ENCODE results near the gene SLC4A1AP.
"Not testable (repeated sequence)": the region's sequence is repeated elsewhere in the genome, so short reads cannot be mapped to it uniquely, and the experiment has no call there.

Gene SLC4A1AP

DNA sequence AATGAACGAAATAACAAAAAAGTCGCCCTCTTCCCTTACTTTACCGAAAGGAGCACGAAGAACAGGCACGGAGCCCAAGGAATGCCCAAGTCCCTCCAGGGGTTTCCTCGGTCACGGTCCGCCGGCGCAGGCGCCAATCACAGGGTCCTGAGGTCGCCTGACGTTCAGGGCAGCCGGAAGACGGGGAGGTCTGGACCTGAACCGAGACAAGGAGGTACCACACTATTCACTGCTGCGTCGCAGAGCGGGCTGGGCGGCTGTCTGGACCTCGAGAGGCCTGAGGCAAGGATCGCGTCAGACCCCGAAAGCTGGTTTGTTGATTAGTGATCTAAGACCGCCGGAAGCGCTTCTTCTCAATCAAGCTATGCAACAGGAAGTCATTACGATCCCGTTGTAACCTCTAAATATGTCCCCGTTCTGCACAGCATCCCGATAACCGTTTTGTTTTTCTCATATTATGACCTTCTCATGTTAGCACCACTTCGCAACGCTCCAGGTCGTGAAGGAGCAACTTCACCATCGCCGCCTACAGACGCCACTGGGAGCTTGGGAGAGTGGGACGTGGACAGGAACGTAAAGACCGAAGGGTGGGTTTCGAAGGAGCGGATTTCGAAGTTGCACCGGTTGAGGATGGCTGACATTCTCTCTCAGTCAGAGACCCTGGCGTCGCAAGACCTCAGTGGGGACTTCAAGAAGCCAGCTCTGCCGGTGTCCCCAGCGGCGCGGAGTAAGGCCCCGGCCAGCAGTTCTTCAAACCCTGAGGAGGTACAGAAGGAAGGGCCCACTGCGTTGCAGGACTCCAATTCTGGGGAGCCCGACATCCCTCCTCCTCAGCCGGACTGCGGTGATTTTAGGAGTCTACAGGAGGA is at the start of gene SLC4A1AP, which contains the start of gene SUPT7L:
Gene SLC4A1AP (plus strand): TSS at position 605 of the 869 bp plus-strand sequence. CDS start 26 bp downstream, at position 631.
Gene SUPT7L (minus strand): TSS at position 330 of the 869 bp plus-strand sequence. CDS start 1,422 bp downstream, outside the sequence.
- peak; percentile 87 for DNase-seq (ENCODE audit: low read depth)

GRCh38 chr2:27613985-27614384 is 49.7 kb upstream of the SLC4A1AP start:
- DNase-seq (ENCODE audit: low read depth), result no peak

GRCh38 chr2:27615316-27615715 is 48.4 kb upstream of the SLC4A1AP start:
- no peak for DNase-seq (ENCODE audit: low read depth)

DNA sequence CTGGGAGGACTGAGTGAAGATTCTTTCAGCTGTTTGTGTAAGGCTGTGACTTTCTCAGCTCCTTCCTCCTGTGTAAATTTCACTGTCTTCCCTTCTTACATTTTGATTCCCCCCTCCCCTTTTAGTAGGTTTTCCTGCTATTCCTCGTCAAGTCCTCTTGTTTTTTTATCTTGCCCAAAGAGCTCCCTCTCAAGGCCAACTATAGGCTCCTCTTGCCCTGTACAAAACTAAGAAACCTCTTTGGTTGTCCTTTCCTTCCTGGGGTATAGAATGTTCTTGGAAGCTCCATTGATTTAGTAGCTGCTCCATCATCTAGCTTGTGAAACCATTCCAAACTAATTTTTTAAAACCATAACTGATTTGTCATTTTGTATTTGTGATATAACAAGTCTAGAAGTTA is 42.2 kb upstream of the SLC4A1AP start:
- DNase-seq (ENCODE audit: low read depth), result no peak

DNA sequence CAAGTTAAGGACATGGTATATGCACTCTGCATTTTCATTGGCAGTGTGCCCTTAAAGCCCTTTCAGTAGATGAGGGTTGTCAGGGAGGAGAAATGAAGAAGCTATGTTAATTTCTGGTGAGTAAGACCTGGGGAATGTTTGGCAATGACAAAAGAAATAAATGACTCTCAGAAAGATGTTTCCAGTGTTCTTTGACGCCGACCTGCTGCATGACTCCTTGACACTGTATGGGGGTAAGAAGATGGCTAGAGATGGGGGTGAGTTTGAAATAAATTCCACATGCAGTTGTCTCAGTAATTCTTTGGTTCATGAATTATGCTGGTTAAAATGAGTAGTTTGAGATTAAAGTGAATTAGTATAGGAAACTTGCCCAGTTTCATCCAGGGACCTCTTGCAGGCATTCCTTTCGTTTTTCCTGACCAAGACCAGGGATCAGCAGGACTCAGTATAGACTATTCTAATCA is 40.7 kb upstream of the SLC4A1AP start:
- peak; percentile 97 for DNase-seq (ENCODE audit: low read depth)

DNA sequence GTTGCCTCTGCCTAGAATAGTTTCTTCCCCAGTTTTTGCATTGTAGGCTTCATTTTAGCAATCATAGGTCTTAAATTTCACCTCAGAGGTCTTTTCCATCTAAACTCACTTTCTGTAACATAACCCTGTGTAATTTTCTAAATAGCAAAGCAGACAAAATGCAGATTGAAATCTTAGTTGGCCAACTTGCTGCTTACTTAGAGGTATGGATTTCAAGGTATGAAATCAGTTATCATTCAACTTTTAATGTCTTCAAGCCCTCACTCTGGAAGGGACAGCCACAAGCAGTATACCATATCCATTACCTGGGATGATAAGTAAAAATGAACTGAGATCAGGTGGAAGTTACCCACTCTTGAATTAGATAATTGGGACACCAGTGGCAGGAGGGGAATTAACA is 38.7 kb upstream of the SLC4A1AP start:
- DNase-seq (ENCODE audit: low read depth), result no peak

DNA sequence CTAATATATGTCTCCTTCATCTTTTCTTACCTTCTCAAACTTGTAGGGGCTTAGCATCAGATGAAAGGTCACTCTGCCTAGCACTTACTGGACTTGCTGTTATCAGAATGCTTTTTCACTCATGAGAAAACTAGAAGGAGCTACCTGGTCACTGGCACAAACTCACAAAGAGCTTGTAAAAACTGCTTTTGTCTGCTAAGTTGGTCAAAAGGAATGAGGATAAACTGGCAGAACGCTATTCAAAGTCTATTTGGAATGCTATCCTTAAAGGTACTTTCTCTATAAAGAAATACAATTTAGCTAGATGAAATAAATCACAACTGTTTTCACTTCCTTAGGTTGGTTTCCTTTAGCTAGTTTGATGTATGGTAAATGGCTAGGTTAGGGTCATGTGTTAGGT is 37.4 kb upstream of the SLC4A1AP start:
- not testable (repeated sequence) for DNase-seq (ENCODE audit: low read depth)

- peak; percentile 41 for DNase-seq (ENCODE audit: low read depth)
Observed at GRCh38 chr2:27626921-27627320, 36.8 kb upstream of the SLC4A1AP start.

GRCh38 chr2:27627963-27628766 is 35.5 kb upstream of the SLC4A1AP start:
- peak; percentile 91 for DNase-seq (ENCODE audit: low read depth)

DNA sequence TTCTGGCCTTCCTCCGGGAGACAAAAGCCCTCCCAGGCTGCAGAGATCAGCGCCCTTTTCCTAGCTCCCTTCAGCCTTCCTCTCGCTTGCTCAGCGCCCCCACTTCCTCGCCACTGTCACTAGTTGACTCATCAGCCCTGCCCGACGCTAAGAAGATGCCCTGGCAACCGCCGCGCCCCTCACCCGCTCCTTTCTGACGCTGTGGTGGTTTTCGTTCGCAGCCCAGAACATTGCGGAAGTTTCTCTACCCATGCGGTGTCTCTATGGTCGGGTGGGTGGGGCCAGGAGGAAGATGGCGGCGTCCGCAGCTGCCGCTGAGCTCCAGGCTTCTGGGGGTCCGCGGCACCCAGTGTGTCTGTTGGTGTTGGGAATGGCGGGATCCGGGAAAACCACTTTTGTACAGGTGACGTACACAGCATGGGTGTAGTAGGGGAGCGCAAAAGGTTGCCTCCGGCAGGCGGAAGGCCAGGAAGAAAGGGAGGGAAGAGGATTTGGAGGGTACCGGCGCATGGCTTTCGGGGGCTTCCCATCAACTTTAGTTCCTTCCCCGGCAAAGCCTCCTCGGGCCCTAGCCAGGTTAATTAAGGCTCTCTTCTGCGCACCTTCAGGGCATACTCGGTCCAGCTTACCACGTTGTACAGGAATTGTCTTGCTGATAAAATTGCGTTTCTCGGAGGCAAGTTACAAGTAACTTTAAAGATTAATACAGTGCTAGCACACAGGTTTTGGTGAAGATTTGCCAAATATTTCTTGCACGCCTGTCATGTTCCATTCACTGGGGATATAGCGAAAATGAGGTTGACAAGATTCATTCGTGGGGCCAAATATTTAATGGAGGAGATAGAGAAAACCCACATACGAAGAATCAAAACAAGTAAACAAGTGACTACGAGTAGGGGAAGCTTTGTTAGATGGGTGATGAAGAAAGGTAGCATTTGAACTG is 34.7 kb upstream of the SLC4A1AP start, which contains the start of the genes CCDC121 and GPN1:
Gene CCDC121 (minus strand): TSS at position 246 of the 943 bp plus-strand sequence. CDS start 1,213 bp downstream, outside the sequence.
Gene GPN1 (plus strand): TSS at position 284 of the 943 bp plus-strand sequence. CDS start 9 bp downstream, at position 293.
- DNase-seq (ENCODE audit: low read depth), result peak; percentile 97

DNA sequence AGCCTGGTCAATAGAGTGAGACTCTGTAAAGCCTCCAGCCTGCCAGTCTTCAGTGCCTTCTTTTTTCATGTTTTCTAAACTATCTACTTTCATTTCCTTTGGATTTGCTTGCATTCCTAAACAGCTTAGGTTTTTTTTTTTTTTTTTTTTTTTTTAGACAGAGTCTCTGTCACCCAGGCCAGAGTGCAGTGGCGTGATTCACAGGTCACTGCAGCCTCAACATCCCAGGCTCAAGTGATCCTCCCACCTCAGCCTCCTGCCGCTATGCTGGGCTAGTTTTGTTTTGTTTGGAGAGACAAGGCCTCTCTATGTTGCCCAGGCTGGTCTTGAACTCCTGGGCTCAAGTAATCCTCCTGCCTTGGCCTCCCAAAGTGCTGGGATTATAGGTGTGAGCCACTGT is 33.4 kb upstream of the SLC4A1AP start:
- not testable (repeated sequence) for DNase-seq (ENCODE audit: low read depth)

GRCh38 chr2:27634291-27634690 is 29.4 kb upstream of the SLC4A1AP start:
- no peak for DNase-seq (ENCODE audit: low read depth)

- no peak for DNase-seq (ENCODE audit: low read depth)
Observed at GRCh38 chr2:27636766-27637165, 26.9 kb upstream of the SLC4A1AP start.

DNA sequence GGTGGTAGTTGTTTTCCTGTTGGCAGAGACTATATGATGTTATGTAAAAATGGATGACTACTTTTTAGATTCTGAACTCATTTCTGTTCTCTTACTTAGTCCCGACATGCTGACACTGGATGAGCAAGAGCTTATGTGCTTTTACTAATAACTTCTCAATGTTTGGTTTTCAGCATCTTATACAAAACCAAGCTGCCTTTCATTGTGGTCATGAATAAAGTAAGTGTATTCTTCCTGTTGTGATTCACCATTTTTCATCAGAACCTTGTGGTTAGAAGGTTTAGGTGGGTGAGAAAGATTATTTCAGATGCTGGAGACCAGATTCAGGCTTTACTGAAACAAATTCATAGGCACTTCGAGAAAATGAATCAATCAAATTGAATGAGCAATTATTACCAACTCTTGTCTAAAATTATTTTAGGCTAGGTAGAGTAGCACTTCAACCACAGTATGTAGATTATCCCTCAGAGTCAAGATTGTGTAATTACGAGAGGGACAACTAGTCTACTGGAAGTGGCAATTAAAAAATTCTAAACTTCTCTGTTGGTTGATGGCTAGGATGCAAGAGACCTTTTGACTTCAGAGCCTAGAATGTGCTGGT is 25.6 kb upstream of the SLC4A1AP start:
- peak; percentile 36 for DNase-seq (ENCODE audit: low read depth)

GRCh38 chr2:27638709-27639108 is 25.0 kb upstream of the SLC4A1AP start:
- DNase-seq (ENCODE audit: low read depth), result peak; percentile 54

DNA sequence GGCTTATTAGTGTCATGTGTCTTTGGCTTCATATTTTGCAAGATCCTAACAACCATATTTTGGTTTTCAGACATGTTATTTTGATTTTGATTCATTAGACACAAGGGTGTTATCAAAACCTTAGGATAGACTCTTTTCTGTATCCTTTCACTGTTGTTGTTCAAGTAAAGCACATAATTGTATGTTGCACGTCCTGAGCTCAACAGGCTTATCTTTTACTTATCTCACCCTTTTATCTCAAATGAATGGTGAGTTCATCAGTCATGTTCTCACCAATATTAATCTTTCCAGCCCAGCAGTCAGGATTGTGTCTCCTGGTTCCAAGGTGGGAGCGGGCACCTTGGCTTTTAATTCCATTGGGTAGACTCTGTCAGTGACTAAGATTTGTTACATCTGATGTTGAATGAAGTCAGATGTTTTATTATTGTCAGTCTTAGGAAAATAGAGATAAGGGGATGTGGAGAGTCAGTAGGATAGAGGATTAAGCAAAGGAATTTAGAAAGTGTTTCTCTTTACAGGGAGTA is 22.9 kb upstream of the SLC4A1AP start:
- no peak for DNase-seq (ENCODE audit: low read depth)

- no peak for DNase-seq (ENCODE audit: low read depth)
Observed at GRCh38 chr2:27645197-27645596, 18.5 kb upstream of the SLC4A1AP start.

- DNase-seq (ENCODE audit: low read depth), result peak; percentile 45
Observed at GRCh38 chr2:27647289-27647688, 16.4 kb upstream of the SLC4A1AP start.

DNA sequence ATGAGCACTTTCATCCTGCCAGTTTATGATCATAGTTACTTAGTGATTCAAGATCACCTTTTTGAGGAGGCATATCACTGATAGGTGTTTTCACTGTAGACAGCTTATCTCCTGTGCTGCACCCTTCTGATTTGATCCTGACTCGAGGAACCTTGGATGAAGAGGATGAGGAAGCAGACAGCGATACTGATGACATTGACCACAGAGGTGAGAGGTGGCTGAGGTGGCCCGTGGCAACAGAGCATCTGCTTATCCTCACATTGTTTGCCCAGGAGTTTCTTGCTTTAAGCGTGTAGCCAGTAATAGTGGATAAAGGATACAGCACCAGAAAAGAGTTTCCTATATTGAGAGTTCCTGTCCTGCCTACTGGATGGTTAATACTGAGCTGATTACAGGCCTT is 16.0 kb upstream of the SLC4A1AP start:
- no peak for DNase-seq (ENCODE audit: low read depth)

DNA sequence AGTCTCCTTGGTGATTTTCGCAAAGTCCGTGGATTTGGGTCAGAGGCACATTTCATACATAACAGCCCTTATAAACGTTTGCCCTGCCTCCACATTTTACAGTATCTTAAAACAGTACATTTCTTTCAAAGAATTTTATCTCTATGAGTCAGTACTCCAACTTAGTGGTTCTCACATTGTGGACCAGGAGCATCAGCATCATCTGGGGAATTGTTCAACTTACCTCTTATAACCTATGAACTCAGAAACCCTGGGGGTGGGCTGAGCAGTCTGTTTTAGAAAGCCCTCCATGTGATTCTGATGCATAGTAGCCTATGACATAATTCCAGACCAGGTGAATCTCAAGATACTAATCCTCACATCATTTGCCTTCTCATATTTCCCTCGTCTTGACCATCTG is 12.6 kb upstream of the SLC4A1AP start:
- no peak for DNase-seq (ENCODE audit: low read depth)

DNA sequence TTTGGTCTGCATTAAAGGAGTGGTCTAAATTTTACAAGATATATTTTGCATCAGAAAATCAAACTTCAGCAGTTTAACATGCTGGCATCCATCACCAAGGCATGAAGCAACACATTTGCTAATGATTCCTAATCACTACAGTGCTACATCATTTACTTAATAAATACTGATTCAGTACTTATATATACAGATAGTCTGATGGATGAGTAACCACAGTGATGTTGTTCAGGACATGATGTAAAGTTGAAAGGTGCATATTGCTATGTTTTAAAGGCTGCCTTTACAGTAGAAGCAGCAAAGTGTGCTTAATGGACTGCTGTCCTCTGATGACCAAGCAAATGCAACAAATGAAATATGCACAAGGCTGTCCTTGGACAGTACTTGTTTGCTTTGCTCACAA is 11.3 kb upstream of the SLC4A1AP start:
- DNase-seq (ENCODE audit: low read depth), result no peak
